Activated CD4-positive, alpha-beta T cell treated with anti-CD3 and anti-CD28 coated beads, Interleukin-2, amount 50 U/mL, for 16 hours (primary cell): ENCODE data around the gene USP12.

Experiments used
- DNase-seq: peaks from one replicate; pipeline ENCODE4 v3.0.0-alpha.2; 2020

Gene USP12

GRCh38 chr13:27182844-27183497 lies 11.4 kb upstream of the USP12 start:
- no peak for DNase-seq

GRCh38 chr13:27182054-27182453 lies 10.4 kb upstream of the USP12 start:
- no peak for DNase-seq

GRCh38 chr13:27177852-27178251 lies 6.2 kb upstream of the USP12 start:
- DNase-seq = no peak

GRCh38 chr13:27176470-27177410 lies 5.1 kb upstream of the USP12 start:
- no peak for DNase-seq

- DNase-seq = no peak
Measured at GRCh38 chr13:27174766-27175455, 3.3 kb upstream of the USP12 start.

DNA sequence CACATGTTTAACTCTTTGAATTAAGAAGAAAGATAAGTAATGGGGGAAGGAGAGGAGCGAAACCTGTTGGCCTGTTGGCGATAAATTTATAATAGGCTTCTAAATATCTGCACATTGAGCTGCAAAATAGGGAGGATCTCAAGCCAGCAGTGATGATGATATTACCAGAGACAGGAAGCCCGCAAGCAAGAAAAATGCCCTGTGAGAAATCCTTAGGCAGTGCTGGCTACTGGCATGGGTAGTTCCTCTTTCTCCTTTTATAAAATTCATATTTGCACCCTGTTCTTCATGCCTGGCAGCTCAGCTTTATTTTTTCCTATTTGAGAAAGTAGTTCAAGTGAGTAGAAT lies 858 bp upstream of the USP12 start:
- DNase-seq = peak; percentile 44

GRCh38 chr13:27171827-27172494 lies 350 bp upstream of the USP12 start:
- DNase-seq = peak; percentile 94

- DNase-seq = no peak
Measured at GRCh38 chr13:27170516-27171243, 931 bp downstream of the USP12 start.

GRCh38 chr13:27170221-27170515 lies 1.4 kb downstream of the USP12 start:
- DNase-seq = peak; percentile 57

- DNase-seq = no peak
Measured at GRCh38 chr13:27168906-27169657, 2.5 kb downstream of the USP12 start.

DNA sequence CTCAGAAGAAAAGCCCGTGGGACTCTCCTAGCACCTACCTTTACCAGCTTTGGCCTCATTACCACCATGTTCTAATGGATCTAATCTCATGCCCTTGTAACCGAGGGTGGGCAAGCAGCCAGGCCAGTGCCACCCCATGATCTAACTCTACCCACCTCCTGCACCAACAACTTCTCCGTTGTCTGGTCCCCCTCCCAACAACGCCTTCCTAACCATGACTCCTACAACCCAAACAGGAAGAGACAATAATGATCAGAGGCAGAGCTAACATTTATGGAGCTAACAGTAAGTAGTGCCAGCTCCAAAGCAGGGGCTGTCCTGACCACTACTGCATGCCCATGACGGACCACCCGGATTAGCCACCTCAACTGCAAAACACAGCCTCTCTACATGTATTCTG lies 3.5 kb downstream of the USP12 start:
- no peak for DNase-seq

DNA sequence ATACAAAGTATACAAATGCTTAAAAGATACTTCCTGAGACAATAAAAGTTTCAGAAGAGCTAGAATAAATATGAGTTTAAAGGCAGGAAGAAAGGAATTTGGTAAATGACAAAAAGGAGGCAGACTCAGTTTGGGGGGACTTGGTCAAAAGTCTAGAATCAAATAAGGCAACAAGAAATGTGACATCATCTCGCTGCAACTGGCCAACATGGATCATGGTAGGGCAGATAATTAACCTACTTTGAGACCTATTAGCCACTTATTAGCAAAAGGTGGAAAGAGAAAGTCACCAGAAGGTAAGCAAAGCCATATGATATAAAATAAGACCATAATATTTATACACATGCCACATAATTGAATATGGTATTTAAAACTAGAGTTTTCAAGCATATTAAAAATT lies 5.3 kb downstream of the USP12 start:
- no peak for DNase-seq

GRCh38 chr13:27161980-27162379 lies 9.6 kb downstream of the USP12 start:
- no peak for DNase-seq

GRCh38 chr13:27161423-27161822 lies 10.2 kb downstream of the USP12 start:
- DNase-seq = no peak

DNA sequence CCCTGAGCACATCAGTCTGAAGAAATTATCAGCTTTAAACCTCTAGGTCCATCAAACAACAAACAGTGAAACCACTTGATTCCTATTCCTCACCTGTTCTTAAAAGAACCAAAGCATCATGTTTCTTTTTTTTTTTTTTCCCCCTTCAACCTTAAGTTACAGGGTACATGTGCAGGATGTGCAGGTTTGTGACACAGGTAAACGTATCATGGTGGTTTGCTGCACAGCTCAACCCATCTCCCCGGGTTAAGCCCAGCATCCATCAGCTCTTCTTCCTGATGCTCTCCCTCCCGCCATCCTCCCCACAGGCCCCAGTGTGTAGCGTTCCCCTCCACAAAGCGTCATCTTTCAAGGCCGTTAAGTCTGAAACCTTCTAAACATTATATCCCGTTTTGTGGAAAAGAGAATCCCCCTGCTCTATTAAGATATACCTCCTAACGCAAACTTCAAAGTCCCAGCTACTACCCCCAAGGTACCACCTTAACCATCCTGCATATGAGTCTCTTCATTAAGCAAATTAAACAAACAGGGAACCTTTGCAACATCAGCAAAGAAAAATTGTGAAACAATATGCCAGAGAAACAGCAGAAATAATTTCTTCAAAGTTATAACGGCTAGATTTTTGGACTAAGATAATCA lies 10.8 kb downstream of the USP12 start:
- no peak for DNase-seq

DNA sequence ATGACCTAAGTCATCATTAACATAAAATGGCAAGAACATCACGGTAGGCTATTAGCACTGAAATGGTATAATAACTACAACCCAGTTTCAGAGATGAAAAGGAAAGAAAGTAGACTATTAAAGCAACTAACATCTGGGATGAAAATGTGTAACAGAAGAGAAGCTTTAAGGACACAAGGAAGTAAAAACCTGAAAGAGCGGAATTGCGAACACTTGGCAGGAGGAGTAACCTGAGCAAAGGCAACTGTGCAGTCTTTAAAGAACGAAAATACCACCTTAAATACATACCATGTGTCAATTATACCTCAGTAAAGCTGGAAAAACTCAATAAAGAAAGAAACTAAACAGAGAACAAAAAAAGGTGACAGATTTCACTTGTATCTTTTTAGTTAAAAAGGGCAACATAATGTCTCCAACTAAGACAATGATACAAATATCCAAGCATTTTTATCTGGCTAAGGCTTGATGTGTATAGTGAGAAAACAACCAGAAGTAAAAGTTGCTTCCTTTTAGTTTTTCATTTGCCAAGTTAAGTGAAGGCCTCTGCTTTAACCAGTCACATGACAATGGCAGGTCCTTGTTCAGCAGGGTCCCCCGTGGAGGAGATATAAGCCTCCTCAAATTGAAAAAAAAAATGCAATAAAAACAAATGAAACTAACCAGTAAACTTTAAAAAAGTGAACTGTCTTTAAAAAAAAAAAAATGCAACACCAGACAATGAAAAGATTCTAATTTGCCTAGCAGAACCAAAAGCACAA lies 11.6 kb downstream of the USP12 start:
- DNase-seq = no peak

DNA sequence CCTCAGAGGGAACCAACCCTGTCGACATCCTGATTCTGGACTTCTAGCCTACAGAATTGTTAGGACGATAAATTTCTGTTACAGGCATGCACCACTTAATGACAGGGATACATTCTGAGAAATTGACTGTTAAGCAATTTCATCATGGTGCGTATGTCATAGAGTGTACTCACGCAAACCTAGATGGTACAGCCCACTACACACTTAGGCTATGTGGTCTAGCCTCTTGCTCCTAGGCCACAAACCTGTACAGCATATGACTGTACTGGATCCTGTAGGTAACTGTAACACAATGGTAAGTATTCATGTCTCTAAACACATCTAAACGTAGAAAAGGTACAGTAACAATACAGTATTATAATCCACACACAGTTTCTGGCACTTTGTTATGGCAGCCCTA lies 13.3 kb downstream of the USP12 start:
- no peak for DNase-seq

- DNase-seq = no peak
Measured at GRCh38 chr13:27151798-27152599, 19.6 kb downstream of the USP12 start.

GRCh38 chr13:27149702-27150101 lies 21.9 kb downstream of the USP12 start:
- DNase-seq = no peak

- DNase-seq = no peak
Measured at GRCh38 chr13:27148900-27149299, 22.7 kb downstream of the USP12 start.
